ENCODE measurements around the gene CES2. TPM values are rescaled to one million over a fixed set of nuclear protein-coding genes. Genes with fewer than 3 reads are reported as not detected.

Gene CES2
- polyA plus RNA-seq, 1 of the 3 experiments (the other 2 are of a cell fraction), result 33.1 TPM

GRCh38 chr16:66916518-66916917 lies 18.8 kb upstream of the CES2 start:
- Histone ChIP-seq H3K9ac (no peak overlapping the region), H3K27ac (ENCODE audit: low read depth in 2 of 2, low read length in 1 of 2) (no peak overlapping the region), H3K36me3 (replicated peaks in 1 of 2; ENCODE audit: control insufficient read depth in 1 of 2, insufficient read depth in 2 of 2, low read length in 1 of 2) (no peaks in the 10 kb centered on the region), H3F3A (replicated peaks; ENCODE audit: insufficient read depth) (no peaks in the 10 kb centered on the region), H3K4me1 (ENCODE audit: control insufficient read depth in 1 of 2, insufficient read depth in 2 of 2, low read depth in 1 of 2, low read length in 1 of 2) (no peaks in the 10 kb centered on the region; a peak in 1 of 4 replicates), H3K4me2 (no peak overlapping the region), H3K27me3 (ENCODE audit: insufficient read depth) (no peaks in the 10 kb centered on the region), H2AFZ (ENCODE audit: low read depth) (no peak overlapping the region), H3K9me2 (no peaks in the 10 kb centered on the region), H4K20me1 (ENCODE audit: insufficient read depth) (no peaks in the 10 kb centered on the region), H3K79me2 (ENCODE audit: insufficient read depth) (no peaks in the 10 kb centered on the region), H3K4me3 (ENCODE audit: low read depth in 2 of 2, low read length in 1 of 2) (no peak overlapping the region), H3K9me3 (no peaks in the 10 kb centered on the region)
- TF ChIP-seq FOSL2 (IDR thresholded peaks at IDR 0.05; ENCODE audit: borderline replicate concordance, low read depth) (no peak), FOXM1 (IDR thresholded peaks at IDR 0.05; ENCODE audit: low read depth) (no peak), GATA2 (CRISPR knock-in tag; IDR thresholded peaks at IDR 0.05) (no peak), MEF2A (IDR thresholded peaks at IDR 0.05; ENCODE audit: borderline replicate concordance, low read depth) (no peak), SMC3 (IDR thresholded peaks at IDR 0.05; ENCODE audit: low read depth, low read length) (no peak), CTCF (IDR thresholded peaks at IDR 0.05) (no peak)
- TF ChIP-seq, protein P1, sequence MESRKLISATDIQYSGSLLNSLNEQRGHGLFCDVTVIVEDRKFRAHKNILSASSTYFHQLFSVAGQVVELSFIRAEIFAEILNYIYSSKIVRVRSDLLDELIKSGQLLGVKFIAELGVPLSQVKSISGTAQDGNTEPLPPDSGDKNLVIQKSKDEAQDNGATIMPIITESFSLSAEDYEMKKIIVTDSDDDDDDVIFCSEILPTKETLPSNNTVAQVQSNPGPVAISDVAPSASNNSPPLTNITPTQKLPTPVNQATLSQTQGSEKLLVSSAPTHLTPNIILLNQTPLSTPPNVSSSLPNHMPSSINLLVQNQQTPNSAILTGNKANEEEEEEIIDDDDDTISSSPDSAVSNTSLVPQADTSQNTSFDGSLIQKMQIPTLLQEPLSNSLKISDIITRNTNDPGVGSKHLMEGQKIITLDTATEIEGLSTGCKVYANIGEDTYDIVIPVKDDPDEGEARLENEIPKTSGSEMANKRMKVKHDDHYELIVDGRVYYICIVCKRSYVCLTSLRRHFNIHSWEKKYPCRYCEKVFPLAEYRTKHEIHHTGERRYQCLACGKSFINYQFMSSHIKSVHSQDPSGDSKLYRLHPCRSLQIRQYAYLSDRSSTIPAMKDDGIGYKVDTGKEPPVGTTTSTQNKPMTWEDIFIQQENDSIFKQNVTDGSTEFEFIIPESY (IDR thresholded peaks at IDR 0.05; ENCODE audit: borderline replicate concordance, low read depth), result no peak
- TF ChIP-seq, protein P2, sequence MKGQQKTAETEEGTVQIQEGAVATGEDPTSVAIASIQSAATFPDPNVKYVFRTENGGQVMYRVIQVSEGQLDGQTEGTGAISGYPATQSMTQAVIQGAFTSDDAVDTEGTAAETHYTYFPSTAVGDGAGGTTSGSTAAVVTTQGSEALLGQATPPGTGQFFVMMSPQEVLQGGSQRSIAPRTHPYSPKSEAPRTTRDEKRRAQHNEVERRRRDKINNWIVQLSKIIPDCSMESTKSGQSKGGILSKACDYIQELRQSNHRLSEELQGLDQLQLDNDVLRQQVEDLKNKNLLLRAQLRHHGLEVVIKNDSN (IDR thresholded peaks at IDR 0.05; ENCODE audit: borderline replicate concordance, low read depth), result no peak
- TF ChIP-seq, protein P3, sequence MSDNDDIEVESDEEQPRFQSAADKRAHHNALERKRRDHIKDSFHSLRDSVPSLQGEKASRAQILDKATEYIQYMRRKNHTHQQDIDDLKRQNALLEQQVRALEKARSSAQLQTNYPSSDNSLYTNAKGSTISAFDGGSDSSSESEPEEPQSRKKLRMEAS (IDR thresholded peaks at IDR 0.05; ENCODE audit: low read depth), result no peak
- POLR2A ChIA-PET, result no interaction called here
- no peak for DNase-seq
- CTCF ChIA-PET, result interaction anchor here (0.9 to 13.6 kb wide), 4 partner anchors 12 to 239 kb away, joined by 3 to 174 read pairs (median 8); no protein-coding TSS in a partner anchor
- 65% methylated on average over 6 of the region's 6 CpGs for WGBS (ENCODE audit: low lambda C conversion rate)

DNA sequence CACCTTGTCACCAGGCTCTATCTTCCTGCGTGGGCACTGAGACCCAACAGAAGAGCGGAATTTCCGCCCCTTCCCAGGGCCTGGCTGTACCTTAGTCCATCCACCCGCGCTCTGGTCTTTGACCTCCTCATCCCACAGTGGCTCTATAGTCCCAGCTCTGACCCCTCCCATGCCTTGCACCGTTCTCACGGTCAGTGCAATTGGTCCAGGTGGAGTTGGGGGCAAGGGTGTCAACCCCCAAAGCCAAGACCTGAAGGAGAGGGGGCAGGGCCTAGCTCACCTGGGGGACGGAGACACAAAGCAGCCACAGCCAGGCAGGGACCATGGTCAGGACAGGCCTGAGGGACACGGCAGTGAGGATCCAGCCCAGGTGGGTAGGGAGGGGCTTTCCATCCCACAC lies 17.6 kb upstream of the CES2 start:
- POLR2A ChIA-PET, result no interaction called here
- H3K9me2 ChIP-seq, result no peaks in the 10 kb centered on the region
- TF ChIP-seq SIN3A (IDR thresholded peaks at IDR 0.05; ENCODE audit: borderline replicate concordance, low read depth, low read length), result no peak
- TF ChIP-seq RFX5 (IDR thresholded peaks at IDR 0.05; ENCODE audit: low read length), result no peak
- no peak for TF ChIP-seq EZH2phosphoT487 (IDR thresholded peaks at IDR 0.05; ENCODE audit: borderline replicate concordance, low read depth)
- TF ChIP-seq RCOR1 (IDR thresholded peaks at IDR 0.05; ENCODE audit: low read length), result no peak
- no peak for TF ChIP-seq NFIC (IDR thresholded peaks at IDR 0.05; ENCODE audit: borderline replicate concordance)
- TF ChIP-seq SMC3 (IDR thresholded peaks at IDR 0.05; ENCODE audit: low read depth, low read length), result no peak
- TF ChIP-seq, protein P1 (IDR thresholded peaks at IDR 0.05; ENCODE audit: borderline replicate concordance, low read depth), result no peak
- TF ChIP-seq REST (IDR thresholded peaks at IDR 0.05; ENCODE audit: low read depth, low read length), result no peak
- no peak for TF ChIP-seq GATA2 (CRISPR knock-in tag; IDR thresholded peaks at IDR 0.05)
- TF ChIP-seq CHD2 (IDR thresholded peaks at IDR 0.05; ENCODE audit: low read length, partially characterized antibody), result no peak

More for the DNA sequence above, 17.6 kb upstream of the CES2 start:
- Histone ChIP-seq H3F3A (replicated peaks; ENCODE audit: insufficient read depth) (no peaks in the 10 kb centered on the region), H3K9me3 (no peaks in the 10 kb centered on the region), H2AFZ (ENCODE audit: low read depth) (no peak overlapping the region), H3K27me3 (ENCODE audit: insufficient read depth) (no peaks in the 10 kb centered on the region), H3K79me2 (ENCODE audit: insufficient read depth) (no peaks in the 10 kb centered on the region), H4K20me1 (ENCODE audit: insufficient read depth) (no peaks in the 10 kb centered on the region), H3K9ac (no peak overlapping the region), H3K4me2 (no peak overlapping the region), H3K36me3 (replicated peaks in 1 of 2; ENCODE audit: control insufficient read depth in 1 of 2, insufficient read depth in 2 of 2, low read length in 1 of 2) (no peaks in the 10 kb centered on the region), H3K4me3 (ENCODE audit: low read depth in 2 of 2, low read length in 1 of 2) (no peak overlapping the region), H3K4me1 (ENCODE audit: control insufficient read depth in 1 of 2, insufficient read depth in 2 of 2, low read depth in 1 of 2, low read length in 1 of 2) (no peaks in the 10 kb centered on the region; a peak in 1 of 4 replicates), H3K27ac (ENCODE audit: low read depth in 2 of 2, low read length in 1 of 2) (no peak overlapping the region)
- CTCF ChIA-PET, result interaction anchor here (0.6 to 13.6 kb wide), 8 partner anchors 8 to 100 kb away, joined by 3 to 174 read pairs (median 4); partner anchors contain the start of gene CES3
- 82% methylated on average over 8 of the region's 9 CpGs for WGBS (ENCODE audit: low lambda C conversion rate)
- no peak for DNase-seq

Data from SK-N-SH (cell line).